Peyer's patch (tissue), 4 donors: ENCODE results near the gene CELF4. TPM values are rescaled to one million over a fixed set of nuclear protein-coding genes. Genes with fewer than 3 reads are reported as not detected.

ENCODE experiments used
- DNase-seq, 3 donors: peaks; one replicate each; pipeline ENCODE4 v3.0.0-alpha.2; 2017 to 2019
- H3K27ac ChIP-seq, 4 donors: fragments of 200-600 bp; sonication (generic); one replicate each; pipeline ENCODE4 v1.5.1; 2016 to 2019
- H3K27me3 ChIP-seq, 2 donors: fragments of 200-600 bp; sonication (generic); one replicate each; pipeline ENCODE4 v1.5.1; 2019
- H3K36me3 ChIP-seq, 3 donors: fragments of 200-600 bp; sonication (generic); one replicate each; pipeline ENCODE4 v1.5.1; 2016 to 2019
- H3K4me1 ChIP-seq, 4 donors: fragments of 200-600 bp; sonication (generic); one replicate each; pipeline ENCODE4 v1.5.1; 2016 to 2019
- H3K4me3 ChIP-seq, 4 donors: fragments of 200-600 bp; sonication (generic); 1 replicate in 3 of 4; 2 replicates in 1 of 4; pipeline ENCODE4 v1.5.1; 2016 to 2019; ENCODE audit warnings: mild to moderate bottlenecking in 1 of 4
- H3K9me3 ChIP-seq, 4 donors: fragments of 200-600 bp; sonication (generic); one replicate each; pipeline ENCODE4 v1.5.1; 2016 to 2019; ENCODE audit warnings: mild to moderate bottlenecking in 1 of 4
- POLR2A ChIP-seq, 2 donors: fragments of 450-650 bp; IDR thresholded peaks; one replicate each; pipeline ENCODE4 v1.5.1; 2017; ENCODE audit warnings: antibody characterized with exemption in 2 of 2, mild to moderate bottlenecking in 2 of 2, moderate library complexity in 2 of 2
- total RNA-seq, 4 donors: library from RNA; depleted of rRNA; stranded (reverse); fragments of >200 nt; gene quantifications; one replicate each; pipeline ENCODE4 v1.1.0, GENCODE V29; 2016
- TF ChIP-seq, protein P1 (sequence below), 6 experiments: fragments of 450-650 bp in 4 of 6; fragments of 200-600 bp in 2 of 6; sonication (generic) in 1 of 6; IDR thresholded peaks; one replicate each; pipeline ENCODE4 v1.5.1; 2017 to 2019; ENCODE audit warnings: antibody characterized with exemption in 6 of 6, mild to moderate bottlenecking in 3 of 6, moderate library complexity in 1 of 6

CELF4 gene
- total RNA-seq, 4 donors from 2014 or later = 0.35 to 4.8 TPM; not detected in 2

DNA sequence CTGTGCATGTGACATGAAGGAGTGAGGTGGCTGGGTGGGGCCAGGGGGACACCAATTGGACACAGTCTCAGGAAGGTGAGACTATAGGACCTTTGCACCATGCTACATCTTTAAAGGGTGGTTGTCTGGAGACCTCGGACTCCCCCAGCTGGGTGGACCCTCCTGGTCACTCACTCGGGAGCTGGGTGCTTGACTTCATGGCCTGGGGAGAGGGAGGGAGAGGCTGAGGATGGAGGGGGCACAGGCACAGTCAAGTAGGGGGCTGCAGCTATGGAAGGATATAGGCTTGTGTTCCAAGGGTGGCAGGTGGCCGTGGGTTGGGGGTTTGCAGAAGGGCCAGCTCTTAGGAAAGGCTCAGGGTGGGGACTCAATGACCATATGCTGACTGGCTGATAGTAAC, 7.1 kb upstream of the CELF4 start:
- no peaks in the 10 kb centered on the region for H3K36me3 ChIP-seq
- H3K9me3 ChIP-seq = no peaks in the 10 kb centered on the region
- H3K4me3 ChIP-seq = no peak overlapping the region
- H3K27me3 ChIP-seq = peaks cover 0 to 10% of the 10 kb centered on the region in 2 donors
- H3K27ac ChIP-seq = no peak overlapping the region
- no peak for DNase-seq
- TF ChIP-seq, protein P1, sequence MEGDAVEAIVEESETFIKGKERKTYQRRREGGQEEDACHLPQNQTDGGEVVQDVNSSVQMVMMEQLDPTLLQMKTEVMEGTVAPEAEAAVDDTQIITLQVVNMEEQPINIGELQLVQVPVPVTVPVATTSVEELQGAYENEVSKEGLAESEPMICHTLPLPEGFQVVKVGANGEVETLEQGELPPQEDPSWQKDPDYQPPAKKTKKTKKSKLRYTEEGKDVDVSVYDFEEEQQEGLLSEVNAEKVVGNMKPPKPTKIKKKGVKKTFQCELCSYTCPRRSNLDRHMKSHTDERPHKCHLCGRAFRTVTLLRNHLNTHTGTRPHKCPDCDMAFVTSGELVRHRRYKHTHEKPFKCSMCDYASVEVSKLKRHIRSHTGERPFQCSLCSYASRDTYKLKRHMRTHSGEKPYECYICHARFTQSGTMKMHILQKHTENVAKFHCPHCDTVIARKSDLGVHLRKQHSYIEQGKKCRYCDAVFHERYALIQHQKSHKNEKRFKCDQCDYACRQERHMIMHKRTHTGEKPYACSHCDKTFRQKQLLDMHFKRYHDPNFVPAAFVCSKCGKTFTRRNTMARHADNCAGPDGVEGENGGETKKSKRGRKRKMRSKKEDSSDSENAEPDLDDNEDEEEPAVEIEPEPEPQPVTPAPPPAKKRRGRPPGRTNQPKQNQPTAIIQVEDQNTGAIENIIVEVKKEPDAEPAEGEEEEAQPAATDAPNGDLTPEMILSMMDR (IDR thresholded peaks at IDR 0.05) = no peak
- TF ChIP-seq POLR2A (IDR thresholded peaks at IDR 0.05) = no peak
- H3K4me1 ChIP-seq = no peaks in the 10 kb centered on the region

- TF ChIP-seq, protein P1 (IDR thresholded peaks at IDR 0.05) = no peak
- Histone ChIP-seq H3K36me3 (no peaks in the 10 kb centered on the region), H3K4me3 (no peak overlapping the region), H3K27me3 (peaks cover 0 to 21% of the 10 kb centered on the region in 2 donors), H3K9me3 (no peaks in the 10 kb centered on the region), H3K27ac (no peak overlapping the region), H3K4me1 (peaks cover 0 to 15% (median 0%) of the 10 kb centered on the region in 4 donors)
- DNase-seq = no peak
Measured at GRCh38 chr18:37571266-37571665, 5.7 kb upstream of the CELF4 start.

- no peak overlapping the region for H3K4me3 ChIP-seq
- H3K27ac ChIP-seq = no peak overlapping the region
- TF ChIP-seq, protein P1 (IDR thresholded peaks at IDR 0.05) = no peak
- no peak for TF ChIP-seq POLR2A (IDR thresholded peaks at IDR 0.05)
- H3K27me3 ChIP-seq = peaks cover 0 to 25% of the 10 kb centered on the region in 2 donors
- peaks cover 0 to 17% (median 0%) of the 10 kb centered on the region in 4 donors for H3K4me1 ChIP-seq
- no peaks in the 10 kb centered on the region for H3K36me3 ChIP-seq
- DNase-seq = no peak
- H3K9me3 ChIP-seq = no peaks in the 10 kb centered on the region
Measured at GRCh38 chr18:37570336-37570930, 4.8 kb upstream of the CELF4 start.

- H3K9me3 ChIP-seq = no peaks in the 10 kb centered on the region
- no peaks in the 10 kb centered on the region for H3K36me3 ChIP-seq
- TF ChIP-seq, protein P1 (IDR thresholded peaks at IDR 0.05) = no peak
- TF ChIP-seq POLR2A (IDR thresholded peaks at IDR 0.05) = no peak
- no peak overlapping the region for H3K27ac ChIP-seq
- H3K4me1 ChIP-seq = peaks cover 0 to 21% (median 0%) of the 10 kb centered on the region in 4 donors
- no peak for DNase-seq
- peaks cover 0 to 29% of the 10 kb centered on the region in 2 donors for H3K27me3 ChIP-seq
- H3K4me3 ChIP-seq = no peak overlapping the region
Measured at GRCh38 chr18:37568671-37569070, 3.1 kb upstream of the CELF4 start.

- no peak for DNase-seq
- Histone ChIP-seq H3K27ac (no peak overlapping the region), H3K36me3 (no peaks in the 10 kb centered on the region), H3K27me3 (peaks cover 0 to 29% of the 10 kb centered on the region in 2 donors), H3K9me3 (no peaks in the 10 kb centered on the region), H3K4me1 (peaks cover 0 to 21% (median 0%) of the 10 kb centered on the region in 4 donors), H3K4me3 (no peak overlapping the region)
- TF ChIP-seq POLR2A (IDR thresholded peaks at IDR 0.05) = no peak
- TF ChIP-seq, protein P1 (IDR thresholded peaks at IDR 0.05) = no peak
Measured at GRCh38 chr18:37567994-37568359, 2.4 kb upstream of the CELF4 start.
